Measurements from ENCODE around the gene GORAB.

DNA sequence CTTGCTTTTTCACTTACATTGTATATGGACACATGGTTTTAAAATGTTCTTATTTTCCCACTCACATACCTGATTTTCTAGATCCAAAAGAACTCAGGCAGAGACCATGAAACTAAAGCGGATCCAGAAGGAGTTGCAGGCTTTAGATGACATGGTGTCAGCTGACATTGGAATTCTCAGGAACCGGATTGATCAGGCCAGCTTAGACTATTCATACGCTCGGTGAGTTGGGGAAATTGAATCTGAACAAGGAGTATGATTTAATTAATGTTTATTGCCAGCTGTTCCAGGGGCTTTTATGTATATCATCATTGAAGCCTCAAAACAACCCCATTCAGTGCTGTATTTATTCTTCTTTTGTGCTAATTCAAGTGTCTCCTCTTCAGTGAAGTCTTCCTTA is 12.7 kb downstream of the GORAB start:
- TF ChIP-seq POLR2AphosphoS5 (IDR thresholded peaks at IDR 0.05; ENCODE audit: low read depth, low read length): no peak
- TF ChIP-seq POLR2A (IDR thresholded peaks at IDR 0.05; ENCODE audit: low read depth, low read length): no peak

Data from GM12892 (cell line).